Glomerular visceral epithelial cell (primary cell): ENCODE measurements around the gene TOGARAM2.

Source experiments
- DNase-seq: peaks from one replicate; pipeline ENCODE4 v3.0.0-alpha.2; 2016; ENCODE audit errors: extremely low spot score

The TOGARAM2 gene

DNA sequence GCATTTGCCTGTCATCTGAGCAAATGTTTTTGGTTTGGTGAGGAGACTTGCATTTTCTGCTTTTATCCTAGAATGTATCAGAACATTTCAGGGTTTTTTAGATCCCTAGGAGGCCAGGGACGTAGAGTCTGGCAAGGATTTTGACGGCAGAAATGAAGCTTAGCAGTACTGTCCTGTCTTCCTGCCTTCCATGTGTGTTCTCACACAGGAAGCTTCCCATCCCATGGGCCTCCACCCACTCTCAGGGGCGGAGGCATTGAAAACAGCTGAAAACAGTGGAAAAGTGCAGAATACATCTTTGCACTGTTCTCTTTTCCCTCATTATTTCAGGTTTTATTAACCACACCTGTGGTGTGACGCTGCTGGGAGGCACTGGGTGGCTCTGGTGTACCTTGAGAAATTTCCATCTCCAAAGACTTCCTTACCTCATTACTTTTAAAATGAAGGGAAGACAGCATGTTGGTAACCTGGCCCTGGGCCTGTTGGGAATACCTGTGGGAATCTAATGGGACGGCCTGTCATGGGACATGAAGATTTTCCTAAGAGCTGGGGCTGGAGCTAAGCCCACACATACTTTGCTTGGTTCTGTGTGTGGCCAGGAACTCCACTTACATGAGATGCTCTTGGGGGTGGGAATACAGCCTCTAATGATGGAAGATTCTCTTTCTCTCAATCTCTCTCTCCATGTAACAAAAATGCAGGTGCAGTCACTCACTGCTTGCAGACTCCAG lies 72.7 kb downstream of the TOGARAM2 start:
- DNase-seq: peak; percentile 21

DNA sequence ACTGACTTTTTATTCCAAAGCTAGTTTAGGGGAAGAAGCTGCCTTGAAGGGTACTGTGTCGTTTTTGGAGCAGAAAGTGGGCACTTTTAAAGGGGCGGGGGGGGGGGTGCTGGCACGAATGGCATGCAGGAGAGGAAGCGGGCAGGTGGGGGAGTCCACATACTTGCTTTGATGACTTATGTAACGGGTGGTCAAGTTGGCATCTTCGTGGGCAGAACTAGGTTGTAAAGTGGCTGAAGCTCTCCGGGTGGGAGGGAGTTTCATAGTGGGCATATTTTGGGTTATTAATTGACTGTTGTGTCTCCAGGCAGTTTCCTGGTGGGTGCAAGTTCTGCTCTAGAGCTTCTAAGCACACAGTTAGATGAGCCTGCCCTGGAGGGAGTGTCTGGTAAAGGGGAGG lies 73.3 kb downstream of the TOGARAM2 start:
- DNase-seq: peak; percentile 49

DNA sequence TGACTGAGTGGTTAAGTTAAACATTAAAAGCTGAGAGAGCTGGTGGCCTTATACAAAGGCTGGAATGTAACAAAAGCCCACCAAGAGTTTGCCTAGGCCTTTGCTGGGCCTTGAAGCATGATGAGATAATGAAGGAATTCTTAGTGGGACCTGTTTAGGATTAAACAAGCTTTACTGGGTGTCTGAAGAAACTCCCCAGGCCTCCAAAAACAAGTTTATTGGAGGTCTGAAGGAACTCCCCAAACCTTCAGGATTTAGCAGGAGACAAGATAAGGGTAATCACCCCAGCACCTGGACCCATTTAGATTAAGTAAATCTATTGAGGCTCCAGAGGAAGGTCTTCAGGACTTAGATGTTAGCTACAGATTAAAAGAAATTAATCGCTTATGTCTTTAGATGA lies 74.5 kb downstream of the TOGARAM2 start:
- peak; percentile 13 for DNase-seq

- no peak for DNase-seq
Observed at GRCh38 chr2:29056452-29056851, 75.4 kb downstream of the TOGARAM2 start.

DNA sequence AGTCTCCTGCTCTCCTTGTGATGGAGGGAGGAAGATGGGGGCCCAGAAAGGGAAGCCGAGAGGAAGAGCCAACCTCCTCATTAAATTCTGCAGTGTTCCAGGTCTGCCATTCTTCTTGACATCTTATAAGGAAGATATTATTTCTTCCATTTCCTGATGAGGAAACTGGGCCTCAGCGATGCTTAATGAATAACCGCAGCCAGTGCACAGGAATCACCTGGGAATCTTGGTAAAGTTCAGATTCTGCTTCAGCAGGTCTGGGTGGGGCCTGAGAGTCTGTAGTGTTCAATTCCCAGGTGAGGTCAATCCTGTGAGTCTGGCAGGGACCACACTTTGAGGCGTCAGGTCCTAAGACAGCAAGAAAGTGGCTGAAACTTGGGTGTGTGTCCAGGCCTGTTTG lies 75.9 kb downstream of the TOGARAM2 start:
- no peak for DNase-seq

- DNase-seq: no peak
Observed at GRCh38 chr2:29059624-29060023, 78.5 kb downstream of the TOGARAM2 start.

DNA sequence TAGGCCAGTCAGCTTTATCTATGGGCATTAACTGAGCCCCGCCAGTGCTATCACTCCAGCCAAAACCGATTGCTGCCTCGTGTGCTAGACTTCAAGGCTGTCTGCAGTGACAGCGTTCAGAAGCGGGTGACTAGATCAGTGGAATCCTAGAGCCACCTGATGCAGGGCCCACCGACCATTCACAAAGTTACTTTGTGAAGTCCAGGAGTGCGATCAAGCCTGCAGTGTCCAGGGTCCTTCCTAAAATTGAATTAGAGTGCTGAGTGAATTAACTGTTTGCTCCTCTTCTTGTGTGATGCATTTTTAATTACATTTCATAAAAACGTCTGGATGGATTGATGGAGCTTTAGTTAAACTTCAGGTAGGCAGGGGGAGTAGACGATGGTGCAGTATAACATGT lies 79.3 kb downstream of the TOGARAM2 start:
- no peak for DNase-seq

- no peak for DNase-seq
Observed at GRCh38 chr2:29061176-29061575, 80.1 kb downstream of the TOGARAM2 start.

GRCh38 chr2:29061616-29062015 lies 80.5 kb downstream of the TOGARAM2 start:
- no peak for DNase-seq

DNA sequence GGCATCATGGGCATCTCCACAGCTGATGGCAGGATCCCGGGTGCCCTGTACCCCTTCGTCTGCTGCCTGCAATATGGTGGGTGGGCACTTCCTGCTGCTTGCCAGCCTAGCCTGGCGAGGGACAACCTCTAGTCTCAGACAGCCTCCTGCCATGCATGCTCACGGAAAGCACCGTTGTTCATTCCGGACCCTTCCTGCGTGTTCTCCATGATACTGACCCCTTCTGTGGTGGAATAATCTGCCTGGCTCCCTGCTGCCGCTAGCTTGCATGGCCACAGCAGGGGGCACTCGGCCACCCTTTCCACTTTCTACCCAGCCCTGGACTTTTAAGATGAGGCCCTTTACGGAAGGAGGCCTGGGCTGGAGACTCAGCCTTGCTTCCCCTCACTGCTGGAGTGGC lies 81.3 kb downstream of the TOGARAM2 start:
- no peak for DNase-seq

GRCh38 chr2:29063056-29063455 lies 82.0 kb downstream of the TOGARAM2 start:
- DNase-seq: no peak

- DNase-seq: no peak
Observed at GRCh38 chr2:29063646-29064345, 82.7 kb downstream of the TOGARAM2 start.

- DNase-seq: no peak
Observed at GRCh38 chr2:29064346-29064715, 83.2 kb downstream of the TOGARAM2 start.

- DNase-seq: no peak
Observed at GRCh38 chr2:29064746-29065067, 83.6 kb downstream of the TOGARAM2 start.

DNA sequence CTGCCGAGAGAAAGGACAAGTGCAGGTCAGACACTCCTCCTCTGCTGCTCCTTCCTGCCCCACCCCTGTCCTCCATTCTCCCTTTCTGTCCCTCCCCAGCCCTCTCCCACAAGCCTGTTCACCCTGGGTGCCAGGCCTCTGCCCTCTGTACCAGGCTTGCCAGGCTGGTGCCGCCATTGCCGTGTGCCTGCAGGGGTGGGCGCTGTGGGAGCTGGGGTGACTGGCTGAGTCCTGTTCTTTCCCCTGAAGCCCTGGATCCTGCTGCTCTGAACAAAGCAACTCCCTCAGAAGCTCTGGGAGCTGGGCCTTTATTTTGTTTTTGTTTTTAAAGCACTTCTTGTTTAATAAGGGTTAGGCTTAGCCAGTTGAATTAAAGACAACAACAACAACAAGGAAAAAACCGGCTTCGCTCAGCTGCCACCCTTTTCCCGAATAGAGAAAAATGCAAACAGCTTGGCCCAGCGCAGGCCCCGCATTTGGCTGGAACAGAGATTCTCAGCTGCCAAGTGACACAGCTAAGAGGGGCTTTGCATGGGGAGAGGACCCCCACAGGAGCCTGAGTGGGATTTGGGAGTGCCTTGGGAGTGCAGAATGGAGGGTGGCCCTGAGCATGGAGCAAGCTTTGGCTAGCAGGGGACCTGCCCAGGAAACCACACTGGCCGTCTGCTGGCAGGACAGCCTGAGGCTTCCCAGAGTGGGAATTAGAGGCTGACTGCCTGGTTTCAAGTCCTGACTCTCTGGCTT lies 84.1 kb downstream of the TOGARAM2 start:
- no peak for DNase-seq

- DNase-seq: no peak
Observed at GRCh38 chr2:29066271-29066860, 85.3 kb downstream of the TOGARAM2 start.

- DNase-seq: no peak
Observed at GRCh38 chr2:29066997-29067605, 86.0 kb downstream of the TOGARAM2 start.

GRCh38 chr2:29068513-29068912 lies 87.4 kb downstream of the TOGARAM2 start:
- no peak for DNase-seq

DNA sequence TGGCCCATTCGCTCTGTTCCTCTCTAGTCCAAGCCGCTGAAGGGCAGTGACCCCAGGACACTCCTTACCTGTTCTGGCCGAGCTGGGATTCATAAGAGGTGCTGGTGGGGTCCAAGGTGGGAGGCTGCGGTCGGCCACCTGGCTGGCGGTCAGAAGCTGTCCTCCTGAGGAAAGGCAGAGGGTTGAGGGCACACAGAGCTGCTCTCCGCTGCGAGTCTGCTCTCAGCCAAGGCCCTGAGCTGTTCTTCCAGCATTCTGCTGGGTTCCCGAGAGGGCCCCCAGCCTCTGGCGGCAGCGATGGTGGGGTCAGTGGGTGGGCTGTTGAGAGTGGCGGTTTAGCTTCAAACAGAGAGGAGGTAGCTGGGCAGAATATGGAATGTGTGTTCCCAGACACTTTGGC lies 89.4 kb downstream of the TOGARAM2 start:
- no peak for DNase-seq

DNA sequence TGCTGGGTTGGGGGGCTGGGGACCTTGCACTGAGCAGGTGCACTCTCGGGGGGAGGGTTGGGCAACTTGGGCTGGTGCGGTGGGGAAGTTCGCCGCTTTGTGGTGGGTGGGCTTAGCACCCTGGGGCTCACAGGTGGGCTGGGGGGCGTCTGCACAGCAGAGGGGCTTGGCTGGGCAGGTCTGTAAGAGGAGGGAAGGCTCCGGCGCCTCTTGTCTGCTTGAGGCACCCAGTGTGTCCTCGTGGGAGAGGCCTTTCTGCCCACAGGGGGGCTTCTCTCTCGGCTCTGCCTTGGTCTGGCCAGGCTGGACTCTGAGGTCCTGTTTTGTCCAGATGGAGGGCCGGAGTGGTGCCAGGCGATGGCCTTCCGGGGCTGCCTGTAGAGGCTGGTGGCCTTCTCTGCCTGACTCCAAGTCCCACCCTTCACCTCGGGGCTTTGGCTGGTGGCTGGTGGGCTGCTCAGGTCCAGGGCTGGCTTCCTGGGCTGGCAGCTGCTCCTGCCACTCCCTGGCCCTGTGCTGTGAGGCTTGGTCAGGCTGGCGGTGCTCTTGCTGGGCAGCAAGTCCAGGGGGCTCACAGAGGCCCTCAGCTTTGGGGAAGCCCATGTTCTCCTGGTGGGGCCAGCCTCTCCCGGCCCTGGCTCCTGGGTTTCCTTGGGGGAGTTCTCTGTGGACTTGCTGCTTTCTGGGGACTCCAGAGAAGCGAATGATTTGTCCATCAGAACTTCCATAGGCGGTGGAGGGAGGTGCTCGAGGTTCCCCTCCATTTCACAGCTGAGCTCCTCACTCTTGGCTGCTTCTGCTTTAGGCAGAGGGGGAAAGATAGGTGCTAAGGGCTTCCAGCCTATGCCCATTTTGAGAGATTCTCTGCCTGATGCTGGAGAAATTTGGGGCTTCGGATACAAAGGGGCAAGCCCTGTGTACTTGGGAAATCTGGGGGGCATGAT lies 90.2 kb downstream of the TOGARAM2 start:
- no peak for DNase-seq

GRCh38 chr2:29072251-29072650 lies 91.2 kb downstream of the TOGARAM2 start:
- DNase-seq: no peak
